Fibroblast of gingiva (primary cell): ENCODE measurements around the gene CHAC1.
"Not testable (repeated sequence)": the region's sequence is repeated elsewhere in the genome, so short reads cannot be mapped to it uniquely, and the experiment has no call there.

Source experiments
- DNase-seq: peaks from one replicate; pipeline ENCODE4 v3.0.0-alpha.2; 2011; ENCODE audit warnings: low read depth

Gene CHAC1

DNA sequence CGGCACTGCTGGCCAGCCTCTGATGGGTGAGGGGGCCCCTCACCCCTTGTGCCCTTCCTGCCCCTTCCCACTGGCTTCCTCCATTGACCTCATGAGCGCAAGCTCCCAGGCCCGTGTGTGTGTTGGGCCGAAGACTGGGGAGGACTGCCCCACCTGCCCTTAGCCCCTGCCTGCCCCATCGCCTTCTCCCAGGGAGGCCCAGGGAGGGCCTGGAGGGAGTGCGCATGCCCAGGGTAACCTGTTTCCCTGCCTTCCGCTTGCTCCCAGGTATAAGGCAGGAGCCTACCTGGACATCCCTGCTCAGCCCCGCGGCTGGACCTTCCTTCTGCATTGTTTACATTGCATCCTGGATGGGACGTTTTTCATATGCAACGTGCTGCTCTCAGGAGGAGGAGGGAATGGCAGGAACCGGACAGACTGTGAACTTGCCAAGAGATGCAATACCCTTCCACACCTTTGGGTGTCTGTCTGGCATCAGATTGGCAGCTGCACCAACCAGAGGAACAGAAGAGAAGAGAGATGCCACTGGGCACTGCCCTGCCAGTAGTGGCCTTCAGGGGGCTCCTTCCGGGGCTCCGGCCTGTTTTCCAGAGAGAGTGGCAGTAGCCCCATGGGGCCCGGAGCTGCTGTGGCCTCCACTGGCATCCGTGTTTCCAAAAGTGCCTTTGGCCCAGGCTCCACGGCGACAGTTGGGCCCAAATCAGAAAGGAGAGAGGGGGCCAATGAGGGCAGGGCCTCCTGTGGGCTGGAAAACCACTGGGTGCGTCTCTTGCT is 15.3 kb upstream of the CHAC1 start:
- peak; percentile 22 for DNase-seq

DNA sequence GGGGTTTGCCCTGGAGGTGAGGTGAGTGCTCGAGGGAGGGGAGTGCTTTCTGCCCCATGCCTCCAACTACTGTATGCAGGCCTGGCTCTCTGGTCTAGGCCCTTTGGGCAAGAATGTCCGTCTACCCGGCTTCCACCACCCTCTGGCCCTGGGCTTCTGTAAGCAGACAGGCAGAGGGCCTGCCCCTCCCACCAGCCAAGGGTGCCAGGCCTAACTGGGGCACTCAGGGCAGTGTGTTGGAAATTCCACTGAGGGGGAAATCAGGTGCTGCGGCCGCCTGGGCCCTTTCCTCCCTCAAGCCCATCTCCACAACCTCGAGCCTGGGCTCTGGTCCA is 14.8 kb upstream of the CHAC1 start:
- no peak for DNase-seq

GRCh38 chr15:40940296-40940801 is 12.9 kb upstream of the CHAC1 start:
- no peak for DNase-seq

DNA sequence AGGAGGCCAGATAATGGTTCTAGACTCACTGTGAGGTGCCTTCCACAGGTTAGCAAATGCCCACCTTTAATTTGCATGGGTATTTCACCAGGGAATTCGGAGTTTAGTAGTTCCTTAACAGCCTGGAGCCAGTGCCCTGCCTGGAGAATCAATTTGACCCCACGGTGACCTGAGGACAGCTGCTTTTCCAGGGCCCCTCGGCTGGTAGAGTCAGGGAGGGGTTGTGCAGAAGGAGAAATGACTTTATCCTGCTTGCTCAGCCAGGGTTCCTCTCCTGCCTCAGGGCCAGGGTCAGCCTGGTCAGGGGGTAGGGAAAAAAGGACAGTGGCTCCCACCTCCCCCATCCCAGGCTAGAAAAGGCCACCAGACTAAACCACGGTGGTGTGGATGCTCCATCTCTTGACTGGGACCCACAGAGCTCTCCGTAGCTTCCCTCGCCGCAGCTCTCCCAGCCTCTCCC is 12.2 kb upstream of the CHAC1 start:
- DNase-seq: no peak

GRCh38 chr15:40941528-40942336 is 11.5 kb upstream of the CHAC1 start:
- DNase-seq: peak; percentile 65

DNA sequence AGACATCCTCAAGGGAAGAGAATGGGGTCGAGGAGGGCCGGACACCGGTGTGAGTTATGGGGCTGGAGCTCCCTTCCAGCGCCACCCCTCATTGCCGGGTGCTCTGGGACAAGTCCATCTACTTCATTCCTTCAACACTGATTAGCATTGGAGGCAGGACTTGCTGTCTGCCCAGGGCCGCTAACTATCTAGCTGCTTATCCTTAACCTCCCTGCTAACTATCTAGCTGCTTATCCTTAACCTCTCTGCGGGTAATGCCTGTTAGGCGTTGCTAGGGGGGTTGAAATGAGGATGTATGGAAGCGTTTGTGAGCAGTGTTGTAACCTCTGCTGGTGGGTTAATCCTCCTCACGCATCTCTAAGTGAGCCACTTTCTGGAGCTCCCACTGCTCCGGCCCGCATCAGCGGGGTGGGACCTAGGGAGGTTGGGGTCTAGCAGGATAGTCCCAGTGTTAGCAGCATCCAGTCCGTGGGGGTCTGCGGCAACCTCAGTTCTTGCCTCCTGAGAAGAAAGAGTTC is 10.9 kb upstream of the CHAC1 start:
- DNase-seq: no peak

GRCh38 chr15:40942878-40943277 is 10.4 kb upstream of the CHAC1 start:
- no peak for DNase-seq

GRCh38 chr15:40943764-40944365 is 9.4 kb upstream of the CHAC1 start:
- DNase-seq: no peak

DNA sequence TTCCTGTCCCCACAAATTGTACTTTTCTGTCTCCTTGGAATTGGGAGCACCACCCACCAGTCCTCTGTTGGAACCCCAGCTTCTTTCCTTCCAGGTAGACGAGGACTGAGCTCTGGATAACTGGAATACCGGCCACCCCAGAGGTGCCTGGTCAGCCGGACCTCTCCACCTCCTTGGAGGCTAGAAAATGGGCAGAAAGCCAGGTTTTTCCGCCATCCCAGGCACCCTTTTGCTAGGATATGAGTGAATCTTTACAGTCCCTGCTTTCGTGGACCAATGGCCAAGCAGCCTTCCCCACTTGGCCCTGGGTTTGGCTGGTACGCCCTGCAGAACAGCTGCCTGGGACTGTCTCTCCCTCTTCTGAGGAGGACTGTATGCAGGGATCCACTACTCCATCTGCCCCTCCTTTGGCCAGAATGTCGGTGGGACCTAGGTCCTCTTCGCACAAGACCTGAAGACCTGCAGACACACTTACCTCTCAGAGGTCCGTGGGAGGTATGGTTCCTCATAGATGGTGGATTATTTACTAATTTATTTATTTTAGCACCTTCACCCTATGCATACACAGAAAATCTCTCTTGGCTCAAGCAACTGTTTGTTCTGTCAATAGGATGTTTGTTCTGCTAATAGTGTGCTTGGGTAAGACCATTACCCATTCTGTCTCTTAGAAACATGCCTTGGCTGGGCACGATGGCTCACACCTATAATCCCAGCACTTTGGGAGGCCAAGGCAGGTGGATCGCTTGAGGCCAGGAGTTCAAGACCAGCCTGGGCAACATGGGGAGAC is 8.6 kb upstream of the CHAC1 start:
- DNase-seq: no peak

- DNase-seq: no peak
Observed at GRCh38 chr15:40948706-40949473, 4.4 kb upstream of the CHAC1 start.

DNA sequence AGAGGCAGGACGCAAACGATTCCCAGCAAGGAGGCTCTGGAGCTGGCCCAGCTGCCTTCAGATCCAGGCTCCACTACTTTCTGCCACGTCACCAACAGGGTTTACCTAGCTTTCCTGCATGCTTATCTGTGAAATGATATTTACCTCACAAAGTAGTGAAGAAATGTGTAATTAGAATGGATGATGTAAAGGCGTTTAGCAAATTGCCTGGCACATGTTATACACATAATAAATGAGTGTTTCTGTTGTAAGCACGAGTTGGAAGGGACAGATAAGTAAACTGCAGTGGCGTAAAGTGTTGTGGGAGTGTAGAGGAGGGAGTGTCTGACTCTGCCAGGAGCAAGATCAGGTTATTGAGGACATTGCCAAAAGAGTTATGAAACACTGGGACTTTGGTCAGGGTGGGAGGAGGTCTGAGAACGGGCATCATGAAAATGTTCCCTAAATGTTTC is 3.5 kb upstream of the CHAC1 start:
- no peak for DNase-seq

- DNase-seq: no peak
Observed at GRCh38 chr15:40951764-40952163, 1.5 kb upstream of the CHAC1 start.

GRCh38 chr15:40952301-40952900 is 870 bp upstream of the CHAC1 start:
- DNase-seq: no peak

- DNase-seq: no peak
Observed at GRCh38 chr15:40953713-40954074, 423 bp downstream of the CHAC1 start.

DNA sequence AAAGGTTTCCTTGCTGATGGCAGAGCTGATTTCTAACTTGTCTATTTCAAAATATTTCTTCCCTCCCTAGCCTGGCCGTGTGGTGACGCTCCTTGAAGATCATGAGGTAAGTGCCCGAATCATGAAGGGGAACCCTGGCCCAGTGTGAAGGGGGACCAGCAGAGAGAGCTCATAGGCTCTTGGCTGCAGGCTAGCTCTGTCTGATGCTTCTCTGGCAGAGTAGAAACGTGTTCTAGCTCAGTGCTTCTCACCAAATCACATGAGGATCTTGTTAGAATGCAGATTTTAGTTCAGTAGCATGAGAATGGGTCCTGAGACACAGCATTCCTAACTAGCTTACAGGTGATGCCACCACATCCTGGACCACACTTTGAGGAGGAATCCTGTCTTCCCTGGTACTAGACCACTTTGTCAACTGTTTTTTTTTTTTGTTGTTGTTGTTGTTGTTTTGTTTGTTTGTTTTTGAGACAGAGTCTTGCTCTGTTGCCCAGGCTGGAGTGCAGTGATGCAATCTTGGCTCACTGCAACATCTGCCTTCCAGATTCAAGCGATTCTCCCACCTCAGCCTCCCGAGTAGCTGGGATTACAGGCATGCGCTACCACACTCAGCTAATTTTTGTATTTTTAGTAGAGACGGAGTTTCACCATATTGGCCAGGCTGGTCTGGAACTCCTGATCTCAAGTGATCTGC is 1.0 kb downstream of the CHAC1 start:
- DNase-seq: not testable (repeated sequence)

- no peak for DNase-seq
Observed at GRCh38 chr15:40955141-40955903, 2.1 kb downstream of the CHAC1 start.

- no peak for DNase-seq
Observed at GRCh38 chr15:40955930-40956540, 2.8 kb downstream of the CHAC1 start.

GRCh38 chr15:40956541-40956982 is 3.3 kb downstream of the CHAC1 start:
- no peak for DNase-seq
